Spleen (tissue), 7 donors: Measurements from ENCODE around the gene MEGF8.
A peak's percentile ranks its signal among the peaks of the same experiment; 100 is the strongest.

Experiments used
- POLR2A ChIP-seq, 3 donors: fragments of 450-650 bp; IDR thresholded peaks; one replicate each; pipeline ENCODE4 v1.5.1; 2017; ENCODE audit warnings: antibody characterized with exemption in 3 of 3, mild to moderate bottlenecking in 1 of 3
- POLR2AphosphoS5 ChIP-seq, 3 donors: sonication (generic); formaldehyde crosslinking; IDR thresholded peaks; one replicate each; pipeline ENCODE4 v1.5.1; 2017; ENCODE audit warnings: antibody characterized with exemption in 3 of 3
- TF ChIP-seq, protein P1 (sequence below), 11 experiments: fragments of 200-600 bp in 7 of 11; fragments of 450-650 bp in 4 of 11; sonication (generic) in 4 of 11; IDR thresholded peaks in 8 of 11; conservative IDR thresholded peaks in 3 of 11; 1 replicate in 7 of 11; 2 replicates in 4 of 11; pipeline versions ENCODE4 v1.4.0 to v1.8.0; 2016 to 2021; ENCODE audit warnings: antibody characterized with exemption in 11 of 11, inconsistent platforms in 4 of 11, mild to moderate bottlenecking in 1 of 11
- donor health status: DM: no; HTN: no; CAD: no; lungs with moderate emphysema.
- donor health status: DM: no; HTN: no; CAD: no.
- donor health status: DM: no; HTN: no; CAD: no.

GRCh38 chr19:42406111-42406510, 80.7 kb downstream of the MEGF8 start:
- TF ChIP-seq, protein P1, sequence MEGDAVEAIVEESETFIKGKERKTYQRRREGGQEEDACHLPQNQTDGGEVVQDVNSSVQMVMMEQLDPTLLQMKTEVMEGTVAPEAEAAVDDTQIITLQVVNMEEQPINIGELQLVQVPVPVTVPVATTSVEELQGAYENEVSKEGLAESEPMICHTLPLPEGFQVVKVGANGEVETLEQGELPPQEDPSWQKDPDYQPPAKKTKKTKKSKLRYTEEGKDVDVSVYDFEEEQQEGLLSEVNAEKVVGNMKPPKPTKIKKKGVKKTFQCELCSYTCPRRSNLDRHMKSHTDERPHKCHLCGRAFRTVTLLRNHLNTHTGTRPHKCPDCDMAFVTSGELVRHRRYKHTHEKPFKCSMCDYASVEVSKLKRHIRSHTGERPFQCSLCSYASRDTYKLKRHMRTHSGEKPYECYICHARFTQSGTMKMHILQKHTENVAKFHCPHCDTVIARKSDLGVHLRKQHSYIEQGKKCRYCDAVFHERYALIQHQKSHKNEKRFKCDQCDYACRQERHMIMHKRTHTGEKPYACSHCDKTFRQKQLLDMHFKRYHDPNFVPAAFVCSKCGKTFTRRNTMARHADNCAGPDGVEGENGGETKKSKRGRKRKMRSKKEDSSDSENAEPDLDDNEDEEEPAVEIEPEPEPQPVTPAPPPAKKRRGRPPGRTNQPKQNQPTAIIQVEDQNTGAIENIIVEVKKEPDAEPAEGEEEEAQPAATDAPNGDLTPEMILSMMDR (IDR thresholded peaks at IDR 0.05 in 8 of 11, conservative IDR thresholded peaks at IDR 0.05 in 3 of 11), result no peak
- TF ChIP-seq POLR2AphosphoS5 (IDR thresholded peaks at IDR 0.05), result peak in 1 of 3 donors; percentile 28
- TF ChIP-seq POLR2A (IDR thresholded peaks at IDR 0.05), result no peak
